Epidermal melanocyte (primary cell): Measurements from ENCODE around the gene PCDHGA7.
"Not testable (repeated sequence)": the region's sequence is repeated elsewhere in the genome, so short reads cannot be mapped to it uniquely, and the experiment has no call there.

Experiments used
- DNase-seq: peaks from one replicate; pipeline ENCODE4 v3.0.0; 2011; ENCODE audit warnings: low spot score; ENCODE audit not compliant: insufficient read length

PCDHGA7 gene

DNA sequence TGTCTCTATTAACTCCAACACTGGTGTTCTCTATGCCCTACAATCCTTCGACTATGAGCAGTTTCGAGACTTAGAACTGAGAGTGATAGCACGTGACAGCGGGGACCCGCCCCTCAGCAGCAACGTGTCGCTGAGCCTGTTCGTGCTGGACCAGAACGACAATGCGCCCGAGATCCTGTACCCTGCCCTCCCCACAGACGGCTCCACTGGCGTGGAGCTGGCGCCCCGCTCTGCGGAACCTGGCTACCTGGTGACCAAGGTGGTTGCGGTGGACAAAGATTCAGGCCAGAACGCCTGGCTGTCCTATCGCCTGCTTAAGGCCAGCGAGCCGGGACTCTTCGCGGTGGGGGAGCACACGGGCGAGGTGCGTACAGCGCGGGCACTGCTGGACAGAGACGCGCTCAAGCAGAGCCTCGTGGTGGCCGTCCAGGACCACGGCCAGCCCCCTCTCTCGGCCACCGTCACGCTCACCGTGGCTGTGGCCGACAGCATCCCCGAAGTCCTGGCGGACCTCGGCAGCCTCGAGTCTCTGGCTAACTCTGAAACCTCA is 40.3 kb downstream of the PCDHGA7 start:
- no peak for DNase-seq

DNA sequence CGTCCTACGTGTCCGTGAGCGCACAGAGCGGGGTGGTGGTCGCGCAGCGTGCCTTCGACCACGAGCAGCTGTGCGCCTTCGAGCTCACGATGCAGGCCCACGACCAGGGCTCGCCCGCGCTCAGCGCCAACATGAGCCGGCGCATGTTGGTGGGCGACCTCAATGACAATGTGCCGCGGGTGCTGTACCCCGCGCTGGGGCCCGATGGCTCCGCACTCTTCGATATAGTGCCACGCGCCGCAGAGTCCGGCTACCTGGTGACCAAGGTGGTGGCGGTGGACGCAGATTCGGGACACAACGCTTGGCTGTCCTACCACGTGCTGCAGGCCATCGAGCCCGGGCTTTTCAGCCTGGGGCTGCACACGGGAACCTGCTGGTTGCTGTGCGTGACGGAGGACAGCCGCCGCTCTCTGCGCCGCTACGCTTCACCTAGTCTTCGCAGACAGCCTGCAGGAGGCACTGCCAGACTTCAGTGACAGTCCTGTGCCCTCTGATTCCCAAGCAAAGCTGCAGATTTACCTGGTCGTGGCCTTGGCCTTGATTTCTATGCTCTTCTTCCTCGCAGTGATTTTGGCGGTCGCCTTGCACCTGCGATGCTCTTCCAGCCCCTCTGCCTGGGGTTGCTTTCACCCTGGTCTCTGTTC is 45.4 kb downstream of the PCDHGA7 start:
- DNase-seq, result no peak

DNA sequence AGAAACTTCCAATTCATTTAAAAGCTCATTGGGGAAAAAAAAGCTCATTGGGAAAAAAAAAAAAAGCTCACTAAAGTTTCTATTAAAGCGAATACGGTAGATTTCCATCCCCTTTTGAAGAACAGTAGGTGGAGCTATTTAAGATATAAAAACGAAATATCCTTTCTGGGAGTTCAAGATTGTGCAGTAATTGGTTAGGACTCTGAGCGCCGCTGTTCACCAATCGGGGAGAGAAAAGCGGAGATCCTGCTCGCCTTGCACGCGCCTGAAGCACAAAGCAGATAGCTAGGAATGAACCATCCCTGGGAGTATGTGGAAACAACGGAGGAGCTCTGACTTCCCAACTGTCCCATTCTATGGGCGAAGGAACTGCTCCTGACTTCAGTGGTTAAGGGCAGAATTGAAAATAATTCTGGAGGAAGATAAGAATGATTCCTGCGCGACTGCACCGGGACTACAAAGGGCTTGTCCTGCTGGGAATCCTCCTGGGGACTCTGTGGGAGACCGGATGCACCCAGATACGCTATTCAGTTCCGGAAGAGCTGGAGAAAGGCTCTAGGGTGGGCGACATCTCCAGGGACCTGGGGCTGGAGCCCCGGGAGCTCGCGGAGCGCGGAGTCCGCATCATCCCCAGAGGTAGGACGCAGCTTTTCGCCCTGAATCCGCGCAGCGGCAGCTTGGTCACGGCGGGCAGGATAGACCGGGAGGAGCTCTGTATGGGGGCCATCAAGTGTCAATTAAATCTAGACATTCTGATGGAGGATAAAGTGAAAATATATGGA is 48.0 kb downstream of the PCDHGA7 start, which contains the start of gene PCDHGA12:
TSS of gene PCDHGA12 (plus strand) at position 176 of the 782 bp plus-strand sequence. CDS start at position 429, 253 bp downstream.
- DNase-seq, result peak; percentile 76

- DNase-seq, result no peak
Measured at GRCh38 chr5:141431286-141431685, 48.7 kb downstream of the PCDHGA7 start.

DNA sequence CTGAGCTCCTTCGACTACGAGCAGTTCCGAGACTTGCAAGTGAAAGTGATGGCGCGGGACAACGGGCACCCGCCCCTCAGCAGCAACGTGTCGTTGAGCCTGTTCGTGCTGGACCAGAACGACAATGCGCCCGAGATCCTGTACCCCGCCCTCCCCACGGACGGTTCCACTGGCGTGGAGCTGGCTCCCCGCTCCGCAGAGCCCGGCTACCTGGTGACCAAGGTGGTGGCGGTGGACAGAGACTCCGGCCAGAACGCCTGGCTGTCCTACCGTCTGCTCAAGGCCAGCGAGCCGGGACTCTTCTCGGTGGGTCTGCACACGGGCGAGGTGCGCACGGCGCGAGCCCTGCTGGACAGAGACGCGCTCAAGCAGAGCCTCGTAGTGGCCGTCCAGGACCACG is 49.8 kb downstream of the PCDHGA7 start:
- DNase-seq, result not testable (repeated sequence)

DNA sequence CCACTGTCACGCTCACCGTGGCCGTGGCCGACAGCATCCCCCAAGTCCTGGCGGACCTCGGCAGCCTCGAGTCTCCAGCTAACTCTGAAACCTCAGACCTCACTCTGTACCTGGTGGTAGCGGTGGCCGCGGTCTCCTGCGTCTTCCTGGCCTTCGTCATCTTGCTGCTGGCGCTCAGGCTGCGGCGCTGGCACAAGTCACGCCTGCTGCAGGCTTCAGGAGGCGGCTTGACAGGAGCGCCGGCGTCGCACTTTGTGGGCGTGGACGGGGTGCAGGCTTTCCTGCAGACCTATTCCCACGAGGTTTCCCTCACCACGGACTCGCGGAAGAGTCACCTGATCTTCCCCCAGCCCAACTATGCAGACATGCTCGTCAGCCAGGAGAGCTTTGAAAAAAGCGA is 50.2 kb downstream of the PCDHGA7 start:
- DNase-seq, result not testable (repeated sequence)

DNA sequence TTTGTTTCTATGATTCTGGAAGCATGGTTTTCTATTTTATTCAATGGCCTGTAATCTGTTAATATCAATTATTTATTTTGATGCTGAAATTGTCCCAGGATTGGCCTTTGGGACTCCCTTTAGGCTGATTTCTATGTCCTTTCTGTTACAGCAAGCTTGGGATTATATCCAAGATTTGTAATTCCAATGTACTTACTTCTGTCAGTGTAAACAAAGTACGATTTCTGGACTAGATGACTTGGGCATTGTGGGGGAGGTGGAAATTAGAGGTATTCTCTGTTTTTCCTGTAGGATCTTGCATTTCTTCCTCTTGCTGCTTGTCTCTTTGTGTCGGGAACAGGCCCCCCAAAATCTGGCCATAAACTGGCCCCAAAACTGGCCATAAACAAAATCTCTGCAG is 51.5 kb downstream of the PCDHGA7 start:
- DNase-seq, result no peak
